ENCODE data around the gene OR2T4. TPM values are rescaled to one million over a fixed set of nuclear protein-coding genes. Genes with fewer than 3 reads are reported as not detected.

OR2T4 gene
- total and polyA plus RNA-seq, 2 experiments from 2014 or later = not detected

DNA sequence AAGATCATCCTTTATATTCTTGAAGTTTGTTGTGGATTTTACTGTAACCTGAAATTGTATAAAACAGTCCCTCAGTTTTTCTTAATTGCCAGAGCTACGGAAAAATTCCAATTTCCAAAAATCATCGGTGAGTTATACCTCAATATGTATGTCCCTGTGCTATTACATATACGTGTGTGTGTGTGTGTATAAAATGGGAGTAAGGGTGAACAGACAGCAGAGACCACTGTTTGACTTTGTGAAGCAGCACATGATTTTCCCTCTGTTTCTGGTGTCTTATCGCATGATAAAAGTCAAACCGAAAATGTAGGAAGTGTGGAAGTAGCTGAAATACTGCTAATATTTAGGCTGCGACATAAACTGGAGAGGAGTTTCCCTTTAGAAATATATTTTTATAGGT is 42.6 kb downstream of the OR2T4 start:
- TF ChIP-seq EZH2 (IDR thresholded peaks at IDR 0.05; ENCODE audit: borderline replicate concordance) (no peak), EZH2phosphoT487 (IDR thresholded peaks at IDR 0.05; ENCODE audit: low read depth, severe bottlenecking, unreplicated experiment) (no peak)
- TF ChIP-seq, protein P1, sequence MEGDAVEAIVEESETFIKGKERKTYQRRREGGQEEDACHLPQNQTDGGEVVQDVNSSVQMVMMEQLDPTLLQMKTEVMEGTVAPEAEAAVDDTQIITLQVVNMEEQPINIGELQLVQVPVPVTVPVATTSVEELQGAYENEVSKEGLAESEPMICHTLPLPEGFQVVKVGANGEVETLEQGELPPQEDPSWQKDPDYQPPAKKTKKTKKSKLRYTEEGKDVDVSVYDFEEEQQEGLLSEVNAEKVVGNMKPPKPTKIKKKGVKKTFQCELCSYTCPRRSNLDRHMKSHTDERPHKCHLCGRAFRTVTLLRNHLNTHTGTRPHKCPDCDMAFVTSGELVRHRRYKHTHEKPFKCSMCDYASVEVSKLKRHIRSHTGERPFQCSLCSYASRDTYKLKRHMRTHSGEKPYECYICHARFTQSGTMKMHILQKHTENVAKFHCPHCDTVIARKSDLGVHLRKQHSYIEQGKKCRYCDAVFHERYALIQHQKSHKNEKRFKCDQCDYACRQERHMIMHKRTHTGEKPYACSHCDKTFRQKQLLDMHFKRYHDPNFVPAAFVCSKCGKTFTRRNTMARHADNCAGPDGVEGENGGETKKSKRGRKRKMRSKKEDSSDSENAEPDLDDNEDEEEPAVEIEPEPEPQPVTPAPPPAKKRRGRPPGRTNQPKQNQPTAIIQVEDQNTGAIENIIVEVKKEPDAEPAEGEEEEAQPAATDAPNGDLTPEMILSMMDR (IDR thresholded peaks at IDR 0.05; ENCODE audit: poor library complexity) = no peak
- Histone ChIP-seq H3K36me3 (replicated peaks; ENCODE audit: insufficient read depth, low read depth) (no peaks in the 10 kb centered on the region), H3K9me3 (ENCODE audit: low read depth) (peaks cover 6% of the 10 kb centered on the region), H3K4me1 (ENCODE audit: insufficient read depth) (no peaks in the 10 kb centered on the region), H3K9me2 (replicated peaks; ENCODE audit: insufficient read depth) (no peaks in the 10 kb centered on the region), H4K20me1 (ENCODE audit: insufficient read depth, poor library complexity, severe bottlenecking) (no peaks in the 10 kb centered on the region), H3K4me2 (no peak overlapping the region), H3K27me3 (no peaks in the 10 kb centered on the region), H3K4me3 (no peak overlapping the region), H2AFZ (no peak overlapping the region), H3K27ac (no peak overlapping the region), H3K79me2 (no peaks in the 10 kb centered on the region)
- DNase-seq (ENCODE audit: low spot score) = no peak
- WGBS (ENCODE audit: low lambda C conversion rate, missing lambda C conversion rate) = 87% methylated on average over 6 of the region's 6 CpGs

DNA sequence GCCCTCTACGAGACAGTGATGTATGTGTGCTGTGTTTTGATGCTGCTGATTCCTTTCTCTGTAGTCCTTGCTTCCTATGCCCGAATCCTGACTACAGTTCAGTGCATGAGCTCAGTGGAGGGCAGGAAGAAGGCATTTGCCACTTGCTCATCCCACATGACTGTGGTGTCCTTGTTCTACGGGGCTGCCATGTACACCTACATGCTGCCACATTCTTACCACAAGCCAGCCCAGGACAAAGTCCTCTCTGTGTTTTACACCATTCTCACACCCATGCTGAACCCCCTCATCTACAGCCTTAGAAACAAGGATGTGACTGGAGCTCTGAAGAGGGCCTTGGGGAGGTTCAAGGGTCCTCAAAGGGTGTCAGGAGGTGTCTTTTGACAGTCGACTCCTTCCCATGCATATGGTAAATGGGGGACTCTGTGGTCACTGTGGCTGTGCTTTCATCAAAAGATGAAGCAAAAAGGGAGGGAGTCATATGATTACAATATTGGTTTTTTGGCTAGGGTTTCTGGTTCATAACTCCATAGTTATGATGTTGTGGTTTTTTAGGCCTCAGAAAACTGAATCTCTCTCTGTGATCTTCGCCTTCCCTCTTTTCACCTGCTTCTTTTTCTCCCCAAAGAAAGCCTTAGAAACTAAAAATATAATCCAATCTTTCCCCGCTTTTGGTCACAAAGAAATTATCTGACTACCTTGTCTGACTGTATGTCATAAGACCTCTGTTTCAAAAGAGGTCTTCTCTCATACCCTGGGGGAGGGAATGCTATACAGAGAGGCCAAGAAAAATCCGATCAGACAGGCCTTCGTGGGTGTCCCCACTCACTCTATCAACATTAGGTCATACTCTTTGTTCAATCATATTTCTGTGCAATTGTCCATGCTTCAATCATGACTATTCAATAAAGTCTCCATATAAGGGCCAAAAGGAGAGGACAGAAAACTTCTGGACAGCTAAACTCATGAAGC is 45.5 kb downstream of the OR2T4 start:
- no peak for TF ChIP-seq EZH2phosphoT487 (IDR thresholded peaks at IDR 0.05; ENCODE audit: low read depth, severe bottlenecking, unreplicated experiment)
- no peak for TF ChIP-seq EZH2 (IDR thresholded peaks at IDR 0.05; ENCODE audit: borderline replicate concordance)
- TF ChIP-seq, protein P1 (IDR thresholded peaks at IDR 0.05; ENCODE audit: poor library complexity) = no peak
- WGBS (ENCODE audit: low lambda C conversion rate, missing lambda C conversion rate) = 59% methylated on average over 8 of the region's 8 CpGs
- Histone ChIP-seq H2AFZ (no peak overlapping the region), H3K9me3 (ENCODE audit: low read depth) (peaks cover 4% of the 10 kb centered on the region), H3K4me2 (no peak overlapping the region), H3K79me2 (no peaks in the 10 kb centered on the region), H3K4me3 (no peak overlapping the region), H3K36me3 (replicated peaks; ENCODE audit: insufficient read depth, low read depth) (no peaks in the 10 kb centered on the region), H4K20me1 (ENCODE audit: insufficient read depth, poor library complexity, severe bottlenecking) (no peaks in the 10 kb centered on the region), H3K27ac (no peak overlapping the region), H3K27me3 (no peaks in the 10 kb centered on the region), H3K9me2 (replicated peaks; ENCODE audit: insufficient read depth) (no peaks in the 10 kb centered on the region), H3K4me1 (ENCODE audit: insufficient read depth) (no peaks in the 10 kb centered on the region)
- no peak for DNase-seq (ENCODE audit: low spot score)

Other genes starting within 250 kb of the OR2T4 start
- gene OR2M5, start 216.5 kb upstream of the OR2T4 start, total RNA-seq = not detected in 2 replicates
- gene OR2M5, start 216.5 kb upstream of the OR2T4 start, polyA plus RNA-seq = not detected in 2 replicates
- gene OR2M2, start 186.8 kb upstream of the OR2T4 start, total RNA-seq = not detected in 2 replicates
- not detected in 2 replicates for gene OR2M2, start 186.8 kb upstream of the OR2T4 start, polyA plus RNA-seq
- not detected in 2 replicates for gene OR2M3, start 164.4 kb upstream of the OR2T4 start, total RNA-seq
- not detected in 2 replicates for gene OR2M3, start 164.4 kb upstream of the OR2T4 start, polyA plus RNA-seq
- gene OR2M4, start 130.2 kb upstream of the OR2T4 start, total RNA-seq = not detected in 2 replicates
- not detected in 2 replicates for gene OR2M4, start 130.2 kb upstream of the OR2T4 start, polyA plus RNA-seq
- not detected in 2 replicates for gene OR2T33, start 83.7 kb upstream of the OR2T4 start, total RNA-seq
- not detected in 2 replicates for gene OR2T33, start 83.7 kb upstream of the OR2T4 start, polyA plus RNA-seq
- gene OR2T12, start 58.2 kb upstream of the OR2T4 start, total RNA-seq = not detected in 2 replicates
- gene OR2T12, start 58.2 kb upstream of the OR2T4 start, polyA plus RNA-seq = not detected in 2 replicates
- not detected in 2 replicates for gene OR2M7, start 37.1 kb upstream of the OR2T4 start, total RNA-seq
- not detected in 2 replicates for gene OR2M7, start 37.1 kb upstream of the OR2T4 start, polyA plus RNA-seq
- not detected in 2 replicates for gene OR14C36, start 12.9 kb upstream of the OR2T4 start, total RNA-seq
- gene OR14C36, start 12.9 kb upstream of the OR2T4 start, polyA plus RNA-seq = not detected in 2 replicates
- not detected in 2 replicates for gene OR2T6, start 14.1 kb downstream of the OR2T4 start, total RNA-seq
- gene OR2T6, start 14.1 kb downstream of the OR2T4 start, polyA plus RNA-seq = not detected in 2 replicates
- not detected in 2 replicates for gene OR2T1, start 41.4 kb downstream of the OR2T4 start, total RNA-seq
- gene OR2T1, start 41.4 kb downstream of the OR2T4 start, polyA plus RNA-seq = not detected in 2 replicates
- not detected in 2 replicates for gene OR2T2, start 84.0 kb downstream of the OR2T4 start, total RNA-seq
- not detected in 2 replicates for gene OR2T2, start 84.0 kb downstream of the OR2T4 start, polyA plus RNA-seq
- not detected in 2 replicates for gene OR2T3, start 111.7 kb downstream of the OR2T4 start, total RNA-seq
- not detected in 2 replicates for gene OR2T3, start 111.7 kb downstream of the OR2T4 start, polyA plus RNA-seq
- not detected in 2 replicates for gene OR2T5, start 126.9 kb downstream of the OR2T4 start, total RNA-seq
- not detected in 2 replicates for gene OR2T5, start 126.9 kb downstream of the OR2T4 start, polyA plus RNA-seq
- gene OR2G6, start 146.4 kb downstream of the OR2T4 start, total RNA-seq = not detected in 2 replicates
- not detected in 2 replicates for gene OR2G6, start 146.4 kb downstream of the OR2T4 start, polyA plus RNA-seq
- not detected in 2 replicates for gene OR2T29, start 201.1 kb downstream of the OR2T4 start, total RNA-seq
- not detected in 2 replicates for gene OR2T29, start 201.1 kb downstream of the OR2T4 start, polyA plus RNA-seq
- gene OR2T34, start 213.1 kb downstream of the OR2T4 start, total RNA-seq = not detected in 2 replicates
- gene OR2T34, start 213.1 kb downstream of the OR2T4 start, polyA plus RNA-seq = not detected in 2 replicates
- not detected in 2 replicates for gene OR2T10, start 236.0 kb downstream of the OR2T4 start, total RNA-seq
- gene OR2T10, start 236.0 kb downstream of the OR2T4 start, polyA plus RNA-seq = not detected in 2 replicates

All from hepatocyte (in vitro differentiated cells).